Measurements from ENCODE around the gene RDX.

DNA sequence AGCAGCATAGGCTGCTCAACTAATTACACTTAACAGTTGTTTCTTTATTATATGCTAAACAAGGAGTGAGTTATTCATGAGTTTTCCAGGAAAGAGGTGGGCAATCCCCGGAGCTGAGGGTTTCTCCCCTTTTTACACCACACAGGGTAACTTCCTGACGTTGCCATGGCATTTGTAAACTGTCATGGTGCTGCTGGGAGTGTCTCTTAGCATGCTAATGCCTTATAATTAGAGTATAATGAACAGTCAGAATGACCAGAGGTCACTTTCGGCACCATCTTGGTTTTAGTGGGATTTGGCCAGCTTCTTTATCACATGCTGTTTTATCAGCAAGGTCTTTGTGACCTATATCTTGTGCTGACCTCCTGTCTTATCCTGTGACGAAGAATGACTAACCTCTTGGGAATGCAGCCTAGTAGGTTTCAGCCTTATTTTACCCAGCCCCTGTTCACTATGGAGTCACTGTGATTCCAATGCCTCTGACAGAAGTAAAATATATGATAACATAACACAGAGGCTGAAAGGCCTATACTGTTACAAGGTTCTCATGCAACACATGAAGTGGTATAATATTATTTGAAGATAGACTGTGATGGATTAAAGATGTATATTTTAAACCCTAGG, 41.3 kb upstream of the RDX start:
- TF ChIP-seq, protein P1, sequence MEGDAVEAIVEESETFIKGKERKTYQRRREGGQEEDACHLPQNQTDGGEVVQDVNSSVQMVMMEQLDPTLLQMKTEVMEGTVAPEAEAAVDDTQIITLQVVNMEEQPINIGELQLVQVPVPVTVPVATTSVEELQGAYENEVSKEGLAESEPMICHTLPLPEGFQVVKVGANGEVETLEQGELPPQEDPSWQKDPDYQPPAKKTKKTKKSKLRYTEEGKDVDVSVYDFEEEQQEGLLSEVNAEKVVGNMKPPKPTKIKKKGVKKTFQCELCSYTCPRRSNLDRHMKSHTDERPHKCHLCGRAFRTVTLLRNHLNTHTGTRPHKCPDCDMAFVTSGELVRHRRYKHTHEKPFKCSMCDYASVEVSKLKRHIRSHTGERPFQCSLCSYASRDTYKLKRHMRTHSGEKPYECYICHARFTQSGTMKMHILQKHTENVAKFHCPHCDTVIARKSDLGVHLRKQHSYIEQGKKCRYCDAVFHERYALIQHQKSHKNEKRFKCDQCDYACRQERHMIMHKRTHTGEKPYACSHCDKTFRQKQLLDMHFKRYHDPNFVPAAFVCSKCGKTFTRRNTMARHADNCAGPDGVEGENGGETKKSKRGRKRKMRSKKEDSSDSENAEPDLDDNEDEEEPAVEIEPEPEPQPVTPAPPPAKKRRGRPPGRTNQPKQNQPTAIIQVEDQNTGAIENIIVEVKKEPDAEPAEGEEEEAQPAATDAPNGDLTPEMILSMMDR (conservative IDR thresholded peaks at IDR 0.05; ENCODE audit: low read depth in 2 of 2), result no peak
- no peak for TF ChIP-seq POLR2AphosphoS5 (IDR thresholded peaks at IDR 0.05; ENCODE audit: low read depth)
- TF ChIP-seq, protein P2, sequence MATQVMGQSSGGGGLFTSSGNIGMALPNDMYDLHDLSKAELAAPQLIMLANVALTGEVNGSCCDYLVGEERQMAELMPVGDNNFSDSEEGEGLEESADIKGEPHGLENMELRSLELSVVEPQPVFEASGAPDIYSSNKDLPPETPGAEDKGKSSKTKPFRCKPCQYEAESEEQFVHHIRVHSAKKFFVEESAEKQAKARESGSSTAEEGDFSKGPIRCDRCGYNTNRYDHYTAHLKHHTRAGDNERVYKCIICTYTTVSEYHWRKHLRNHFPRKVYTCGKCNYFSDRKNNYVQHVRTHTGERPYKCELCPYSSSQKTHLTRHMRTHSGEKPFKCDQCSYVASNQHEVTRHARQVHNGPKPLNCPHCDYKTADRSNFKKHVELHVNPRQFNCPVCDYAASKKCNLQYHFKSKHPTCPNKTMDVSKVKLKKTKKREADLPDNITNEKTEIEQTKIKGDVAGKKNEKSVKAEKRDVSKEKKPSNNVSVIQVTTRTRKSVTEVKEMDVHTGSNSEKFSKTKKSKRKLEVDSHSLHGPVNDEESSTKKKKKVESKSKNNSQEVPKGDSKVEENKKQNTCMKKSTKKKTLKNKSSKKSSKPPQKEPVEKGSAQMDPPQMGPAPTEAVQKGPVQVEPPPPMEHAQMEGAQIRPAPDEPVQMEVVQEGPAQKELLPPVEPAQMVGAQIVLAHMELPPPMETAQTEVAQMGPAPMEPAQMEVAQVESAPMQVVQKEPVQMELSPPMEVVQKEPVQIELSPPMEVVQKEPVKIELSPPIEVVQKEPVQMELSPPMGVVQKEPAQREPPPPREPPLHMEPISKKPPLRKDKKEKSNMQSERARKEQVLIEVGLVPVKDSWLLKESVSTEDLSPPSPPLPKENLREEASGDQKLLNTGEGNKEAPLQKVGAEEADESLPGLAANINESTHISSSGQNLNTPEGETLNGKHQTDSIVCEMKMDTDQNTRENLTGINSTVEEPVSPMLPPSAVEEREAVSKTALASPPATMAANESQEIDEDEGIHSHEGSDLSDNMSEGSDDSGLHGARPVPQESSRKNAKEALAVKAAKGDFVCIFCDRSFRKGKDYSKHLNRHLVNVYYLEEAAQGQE (IDR thresholded peaks at IDR 0.05; ENCODE audit: unreplicated experiment), result no peak
- TF ChIP-seq EZH2 (IDR thresholded peaks at IDR 0.05; ENCODE audit: low read depth, unreplicated experiment), result no peak
- TF ChIP-seq JUNB (IDR thresholded peaks at IDR 0.05; ENCODE audit: unreplicated experiment), result no peak
- TF ChIP-seq CREB1 (CRISPR knock-in tag; IDR thresholded peaks at IDR 0.05; ENCODE audit: low read depth), result no peak
- TF ChIP-seq EZH2phosphoT487 (IDR thresholded peaks at IDR 0.05; ENCODE audit: unreplicated experiment), result no peak
- TF ChIP-seq, protein P3, sequence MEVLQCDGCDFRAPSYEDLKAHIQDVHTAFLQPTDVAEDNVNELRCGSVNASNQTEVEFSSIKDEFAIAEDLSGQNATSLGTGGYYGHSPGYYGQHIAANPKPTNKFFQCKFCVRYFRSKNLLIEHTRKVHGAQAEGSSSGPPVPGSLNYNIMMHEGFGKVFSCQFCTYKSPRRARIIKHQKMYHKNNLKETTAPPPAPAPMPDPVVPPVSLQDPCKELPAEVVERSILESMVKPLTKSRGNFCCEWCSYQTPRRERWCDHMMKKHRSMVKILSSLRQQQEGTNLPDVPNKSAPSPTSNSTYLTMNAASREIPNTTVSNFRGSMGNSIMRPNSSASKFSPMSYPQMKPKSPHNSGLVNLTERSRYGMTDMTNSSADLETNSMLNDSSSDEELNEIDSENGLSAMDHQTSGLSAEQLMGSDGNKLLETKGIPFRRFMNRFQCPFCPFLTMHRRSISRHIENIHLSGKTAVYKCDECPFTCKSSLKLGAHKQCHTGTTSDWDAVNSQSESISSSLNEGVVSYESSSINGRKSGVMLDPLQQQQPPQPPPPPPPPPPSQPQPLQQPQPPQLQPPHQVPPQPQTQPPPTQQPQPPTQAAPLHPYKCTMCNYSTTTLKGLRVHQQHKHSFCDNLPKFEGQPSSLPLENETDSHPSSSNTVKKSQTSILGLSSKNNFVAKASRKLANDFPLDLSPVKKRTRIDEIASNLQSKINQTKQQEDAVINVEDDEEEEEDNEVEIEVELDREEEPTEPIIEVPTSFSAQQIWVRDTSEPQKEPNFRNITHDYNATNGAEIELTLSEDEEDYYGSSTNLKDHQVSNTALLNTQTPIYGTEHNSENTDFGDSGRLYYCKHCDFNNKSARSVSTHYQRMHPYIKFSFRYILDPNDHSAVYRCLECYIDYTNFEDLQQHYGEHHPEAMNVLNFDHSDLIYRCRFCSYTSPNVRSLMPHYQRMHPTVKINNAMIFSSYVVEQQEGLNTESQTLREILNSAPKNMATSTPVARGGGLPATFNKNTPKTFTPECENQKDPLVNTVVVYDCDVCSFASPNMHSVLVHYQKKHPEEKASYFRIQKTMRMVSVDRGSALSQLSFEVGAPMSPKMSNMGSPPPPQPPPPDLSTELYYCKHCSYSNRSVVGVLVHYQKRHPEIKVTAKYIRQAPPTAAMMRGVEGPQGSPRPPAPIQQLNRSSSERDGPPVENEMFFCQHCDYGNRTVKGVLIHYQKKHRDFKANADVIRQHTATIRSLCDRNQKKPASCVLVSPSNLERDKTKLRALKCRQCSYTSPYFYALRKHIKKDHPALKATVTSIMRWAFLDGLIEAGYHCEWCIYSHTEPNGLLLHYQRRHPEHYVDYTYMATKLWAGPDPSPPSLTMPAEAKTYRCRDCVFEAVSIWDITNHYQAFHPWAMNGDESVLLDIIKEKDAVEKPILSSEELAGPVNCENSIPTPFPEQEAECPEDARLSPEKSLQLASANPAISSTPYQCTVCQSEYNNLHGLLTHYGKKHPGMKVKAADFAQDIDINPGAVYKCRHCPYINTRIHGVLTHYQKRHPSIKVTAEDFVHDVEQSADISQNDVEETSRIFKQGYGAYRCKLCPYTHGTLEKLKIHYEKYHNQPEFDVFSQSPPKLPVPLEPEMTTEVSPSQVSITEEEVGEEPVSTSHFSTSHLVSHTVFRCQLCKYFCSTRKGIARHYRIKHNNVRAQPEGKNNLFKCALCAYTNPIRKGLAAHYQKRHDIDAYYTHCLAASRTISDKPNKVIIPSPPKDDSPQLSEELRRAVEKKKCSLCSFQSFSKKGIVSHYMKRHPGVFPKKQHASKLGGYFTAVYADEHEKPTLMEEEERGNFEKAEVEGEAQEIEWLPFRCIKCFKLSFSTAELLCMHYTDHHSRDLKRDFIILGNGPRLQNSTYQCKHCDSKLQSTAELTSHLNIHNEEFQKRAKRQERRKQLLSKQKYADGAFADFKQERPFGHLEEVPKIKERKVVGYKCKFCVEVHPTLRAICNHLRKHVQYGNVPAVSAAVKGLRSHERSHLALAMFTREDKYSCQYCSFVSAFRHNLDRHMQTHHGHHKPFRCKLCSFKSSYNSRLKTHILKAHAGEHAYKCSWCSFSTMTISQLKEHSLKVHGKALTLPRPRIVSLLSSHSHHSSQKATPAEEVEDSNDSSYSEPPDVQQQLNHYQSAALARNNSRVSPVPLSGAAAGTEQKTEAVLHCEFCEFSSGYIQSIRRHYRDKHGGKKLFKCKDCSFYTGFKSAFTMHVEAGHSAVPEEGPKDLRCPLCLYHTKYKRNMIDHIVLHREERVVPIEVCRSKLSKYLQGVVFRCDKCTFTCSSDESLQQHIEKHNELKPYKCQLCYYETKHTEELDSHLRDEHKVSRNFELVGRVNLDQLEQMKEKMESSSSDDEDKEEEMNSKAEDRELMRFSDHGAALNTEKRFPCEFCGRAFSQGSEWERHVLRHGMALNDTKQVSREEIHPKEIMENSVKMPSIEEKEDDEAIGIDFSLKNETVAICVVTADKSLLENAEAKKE (CRISPR knock-in tag; IDR thresholded peaks at IDR 0.05), result no peak
- no peak for TF ChIP-seq NANOG (IDR thresholded peaks at IDR 0.05; ENCODE audit: borderline replicate concordance)
- TF ChIP-seq, protein P4, sequence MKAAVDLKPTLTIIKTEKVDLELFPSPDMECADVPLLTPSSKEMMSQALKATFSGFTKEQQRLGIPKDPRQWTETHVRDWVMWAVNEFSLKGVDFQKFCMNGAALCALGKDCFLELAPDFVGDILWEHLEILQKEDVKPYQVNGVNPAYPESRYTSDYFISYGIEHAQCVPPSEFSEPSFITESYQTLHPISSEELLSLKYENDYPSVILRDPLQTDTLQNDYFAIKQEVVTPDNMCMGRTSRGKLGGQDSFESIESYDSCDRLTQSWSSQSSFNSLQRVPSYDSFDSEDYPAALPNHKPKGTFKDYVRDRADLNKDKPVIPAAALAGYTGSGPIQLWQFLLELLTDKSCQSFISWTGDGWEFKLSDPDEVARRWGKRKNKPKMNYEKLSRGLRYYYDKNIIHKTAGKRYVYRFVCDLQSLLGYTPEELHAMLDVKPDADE (IDR thresholded peaks at IDR 0.05), result no peak
- TF ChIP-seq ZNF331 (CRISPR knock-in tag; IDR thresholded peaks at IDR 0.05; ENCODE audit: low read depth), result no peak
- TF ChIP-seq STAT1 (IDR thresholded peaks at IDR 0.05; ENCODE audit: unreplicated experiment), result no peak
- no peak for TF ChIP-seq ZNF114 (CRISPR knock-in tag; IDR thresholded peaks at IDR 0.05)

Measured in GM23338 (cell line).